K562 (cell line): ENCODE data around the gene TYW1. TPM values are rescaled to one million over a fixed set of nuclear protein-coding genes. Genes with fewer than 3 reads are reported as not detected.
"Not testable (repeated sequence)": the region's sequence is repeated elsewhere in the genome, so short reads cannot be mapped to it uniquely, and the experiment has no call there.

ENCODE experiments used
- ATAC-seq: fragments of 200-7000 bp; cut with Tn5 transposase; 3 replicates; pipeline ENCODE4 v1.9.1; 2020; ENCODE audit warnings: moderate library complexity
- BruUV-seq: library from RNA; stranded (reverse); fragments of 400-500 nt; replicated peaks from 2 replicates; lab custom pipeline; 2021; lab: Mats Ljungman, UMichigan
- CTCF ChIA-PET: fragments of 300-600 bp; formaldehyde crosslinking; extraction: SDS; loops from one replicate; lab custom pipeline; 2021; ENCODE audit warnings: low intra/inter-chr PET ratio; lab: Yijun Ruan, JAX
- POLR2A ChIA-PET: fragments of 300-600, 350-650 bp; sonication (Branson Sonifier 250); formaldehyde crosslinking; extraction: SDS; loops from one replicate; lab custom pipeline; 2021; ENCODE audit warnings: antibody characterized with exemption, inconsistent platforms; lab: Yijun Ruan, JAX
- DNase-seq, 4 experiments: peaks; one replicate each; pipeline versions ENCODE4 v3.0.0 to v3.0.0-alpha.2; 2011 to 2018; ENCODE audit warnings: low spot score in 3 of 4, mixed read lengths in 3 of 4; ENCODE audit errors: extremely low read depth in 1 of 4
- FAIRE-seq: peaks from 2 replicates; lab custom pipeline; 2011; peaks lifted over from hg19 to GRCh38; lab: Jason Lieb, UNC
- H2AFZ ChIP-seq: 2 replicates; pipeline ENCODE4 v1.6.0; 2011; ENCODE audit warnings: low read depth, low read length, control low read depth, inconsistent platforms
- H3K27ac ChIP-seq: fragments of 200-600 bp; 3 replicates; pipeline ENCODE4 v1.8.0; 2011; ENCODE audit warnings: low read depth, mild to moderate bottlenecking, control low read depth, inconsistent platforms, low read length, moderate library complexity, mixed read lengths; ENCODE audit errors: extremely low read depth
- H3K27me3 ChIP-seq, 2 experiments: fragments of 300-600 bp in 1 of 2; 2 replicates in 1 of 2; 3 replicates in 1 of 2; pipeline versions ENCODE4 v1.6.0 to v1.8.0; 2011; ENCODE audit warnings: inconsistent platforms in 2 of 2, low read length in 2 of 2, mild to moderate bottlenecking in 1 of 2, mixed read lengths in 1 of 2, moderate library complexity in 1 of 2; ENCODE audit not compliant: control insufficient read depth in 2 of 2, insufficient read depth in 2 of 2
- H3K36me3 ChIP-seq: fragments of 300-600 bp; 3 replicates; pipeline ENCODE4 v1.8.0; 2011; ENCODE audit warnings: mild to moderate bottlenecking, low read length, inconsistent platforms; ENCODE audit not compliant: control insufficient read depth, insufficient read depth
- H3K4me1 ChIP-seq, 2 experiments: fragments of 200-600 bp in 1 of 2; replicated peaks in 1 of 2; 2 replicates in 1 of 2; 3 replicates in 1 of 2; pipeline versions ENCODE4 v1.5.1 to v1.8.0; 2011; ENCODE audit warnings: inconsistent platforms in 2 of 2, low read length in 2 of 2, mild to moderate bottlenecking in 1 of 2, mixed read lengths in 1 of 2, moderate library complexity in 1 of 2; ENCODE audit not compliant: control insufficient read depth in 2 of 2, insufficient read depth in 2 of 2
- H3K4me2 ChIP-seq: 2 replicates; pipeline ENCODE4 v1.6.1; 2011; ENCODE audit warnings: low read length, control low read depth, inconsistent platforms, mixed read lengths; ENCODE audit not compliant: insufficient read depth
- H3K4me3 ChIP-seq: fragments of 200-600 bp; sonication (generic), shearing (Covaris generic); 2 replicates; pipeline ENCODE4 v1.5.1; 2016; ENCODE audit warnings: control low read depth, inconsistent platforms
- H3K79me2 ChIP-seq: fragments of 200-600 bp; 3 replicates; pipeline ENCODE4 v1.8.0; 2011; ENCODE audit warnings: low read length, inconsistent platforms; ENCODE audit not compliant: control insufficient read depth, insufficient read depth
- H3K9ac ChIP-seq, 2 experiments: 2 replicates each; pipeline versions ENCODE4 v1.6.0 to v1.6.1; 2011; ENCODE audit warnings: low read depth in 2 of 2, low read length in 2 of 2, control low read depth in 1 of 2, inconsistent platforms in 1 of 2, mild to moderate bottlenecking in 1 of 2, mixed read lengths in 1 of 2; ENCODE audit not compliant: insufficient read depth in 1 of 2
- H3K9me1 ChIP-seq: one replicate; pipeline ENCODE4 v1.6.0; 2011; ENCODE audit warnings: inconsistent platforms, mild to moderate bottlenecking, low read length, moderate library complexity; ENCODE audit not compliant: control insufficient read depth, insufficient read depth
- H3K9me3 ChIP-seq: replicated peaks from 2 replicates; pipeline ENCODE4 v1.5.1; 2011; ENCODE audit warnings: low read depth, low read length, inconsistent platforms; ENCODE audit not compliant: control insufficient read depth, insufficient read depth
- H4K20me1 ChIP-seq: replicated peaks from 2 replicates; pipeline ENCODE4 v1.6.1; 2011; ENCODE audit warnings: low read length, inconsistent platforms, mixed read lengths; ENCODE audit not compliant: control insufficient read depth, insufficient read depth
- ARNT ChIP-seq, 2 experiments: fragments of 450-650 bp; IDR thresholded peaks; 2 replicates each; pipeline ENCODE4 v1.6.1; 2016; ENCODE audit warnings: mild to moderate bottlenecking in 1 of 2
- DACH1 ChIP-seq: fragments of 450-650 bp; IDR thresholded peaks from 2 replicates; pipeline ENCODE4 v1.6.1; 2018; ENCODE audit not compliant: partially characterized antibody
- GTF2E2 ChIP-seq: fragments of 200-800 bp; sonication (Bioruptor generic); IDR thresholded peaks from 2 replicates; pipeline ENCODE4 v1.6.1; 2016; ENCODE audit warnings: missing genetic modification characterization, missing compliant biosample characterization
- PKNOX1 ChIP-seq: fragments of 450-650 bp; IDR thresholded peaks from 2 replicates; pipeline ENCODE4 v1.6.1; 2016
- TAL1 ChIP-seq: fragments of 450-650 bp; IDR thresholded peaks from 2 replicates; pipeline ENCODE4 v1.6.1; 2016; ENCODE audit warnings: mild to moderate bottlenecking
- TEAD1 ChIP-seq, 2 experiments: fragments of 450-650 bp in 1 of 2; sonication (generic) in 1 of 2; formaldehyde crosslinking; IDR thresholded peaks; 2 replicates each; pipeline versions ENCODE4 v1.4.0 to v1.8.0; 2020 to 2022; ENCODE audit warnings: mild to moderate bottlenecking in 2 of 2, missing genetic modification reagents in 1 of 2
- TEAD2 ChIP-seq: fragments of 450-650 bp; IDR thresholded peaks from 2 replicates; pipeline ENCODE4 v1.6.1; 2016; ENCODE audit warnings: missing genetic modification characterization, control low read depth, missing compliant biosample characterization
- TEAD4 ChIP-seq, 2 experiments: sonication (generic) in 1 of 2; formaldehyde crosslinking in 1 of 2; IDR thresholded peaks; 2 replicates each; pipeline versions ENCODE4 v1.6.1 to v1.8.0; 2012 to 2022; ENCODE audit warnings: borderline replicate concordance in 1 of 2, inconsistent platforms in 1 of 2, low read length in 1 of 2, mild to moderate bottlenecking in 1 of 2, missing genetic modification reagents in 1 of 2
- WGBS: fragments of 100-300 bp; shearing (Covaris generic); methylation state at CpG from one replicate; pipeline ENCODE4 v1.1.6; 2016; ENCODE audit warnings: low coverage, mixed read lengths; ENCODE audit not compliant: insufficient coverage; ENCODE audit errors: missing lambda C conversion rate; 5-methylcytosine and 5-hydroxymethylcytosine counted together
- in situ Hi-C: fragments of 300-500 bp; cut with MboI; formaldehyde crosslinking; loops from 4 replicates; pipeline ENCODE4 v1.15.0; 2018; ENCODE audit warnings: inconsistent platforms, mixed read lengths
- intact Hi-C: fragments of 100-400 bp; cut with micrococcal nuclease; formaldehyde crosslinking; loops from 2 replicates; pipeline ENCODE4 v1.14.2; 2022
- polyA plus RNA-seq, 8 experiments: library from polyadenylated mRNA; depleted of rRNA in 4 of 8; stranded (reverse) in 5 of 8; unstranded in 3 of 8; fragments of >200 nt; fragmentation: Nextera tagmentation in 2 of 8; fragmentation: Illumina TruSeq in 1 of 8; extraction: Ambion mirVana in 2 of 8; extraction: Trizol in 1 of 8; gene quantifications; 2 replicates each; pipeline versions ENCODE4 v1.2.1 to v1.2.3, GENCODE V29; 2011 to 2014; ENCODE audit warnings: inconsistent platforms in 1 of 8, missing spikeins in 1 of 8
- total RNA-seq, 7 experiments: library from RNA; depleted of rRNA in 6 of 7; stranded (reverse); fragments of >200 nt in 6 of 7; fragmentation: Illumina TruSeq in 2 of 7; extraction: Trizol in 2 of 7; gene quantifications; 2 replicates each; pipeline versions ENCODE4 v1.2.1 to v1.2.3, GENCODE V29; 2011 to 2021; ENCODE audit warnings: low replicate concordance in 1 of 7
- TF ChIP-seq, protein P1 (sequence below): sonication (generic); formaldehyde crosslinking; IDR thresholded peaks from 2 replicates; pipeline ENCODE4 v1.8.0; 2022; ENCODE audit warnings: missing genetic modification reagents, mild to moderate bottlenecking, moderate library complexity, borderline replicate concordance
- TF ChIP-seq, protein P2 (sequence below), 3 experiments: IDR thresholded peaks in 2 of 3; conservative IDR thresholded peaks in 1 of 3; 2 replicates each; pipeline ENCODE4 v1.5.1; 2011 to 2012; ENCODE audit warnings: low read length in 3 of 3, mild to moderate bottlenecking in 3 of 3, control low read depth in 2 of 3, improper control_type of control experiment in 1 of 3, inconsistent platforms in 1 of 3, low read depth in 1 of 3, mixed read lengths in 1 of 3, moderate library complexity in 1 of 3; ENCODE audit not compliant: insufficient read depth in 2 of 3

The TYW1 gene
- total and polyA plus RNA-seq, 9 of the 15 experiments (the other 6 are each of a cell fraction or from before 2014, with no cell fraction given): 17.4 to 32.0 (median 26.2) TPM

DNA sequence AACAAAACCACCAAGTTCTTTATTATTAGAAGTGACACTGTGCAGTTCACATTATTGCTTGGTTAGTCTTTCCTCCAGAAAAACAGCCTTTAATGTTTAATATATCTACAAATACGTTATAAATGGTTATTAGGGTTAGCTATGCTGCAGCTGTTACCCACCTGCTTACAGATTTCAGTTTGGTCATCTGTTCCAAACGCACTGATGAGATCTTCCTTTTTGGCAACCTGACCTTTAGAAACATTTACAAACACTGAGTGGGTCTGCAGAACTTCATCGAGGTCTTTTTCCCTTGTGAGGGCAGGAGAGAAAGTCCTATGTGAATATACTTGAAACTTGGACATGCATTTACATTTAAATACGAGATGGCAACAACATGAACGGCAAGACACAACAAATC is 2.6 kb upstream of the TYW1 start:
- BruUV-seq, POLR2A ChIA-PET, H3K9me1 ChIP-seq, H3K27me3 ChIP-seq, H3K9me3 ChIP-seq, CTCF ChIA-PET, H4K20me1 ChIP-seq, FAIRE-seq, H3K4me1 ChIP-seq, H2AFZ ChIP-seq, ATAC-seq, intact Hi-C loops, in situ Hi-C loops, DNase-seq: not testable (repeated sequence)
- peak; percentile 3; the same call in 1 of the 2 replicates for TF ChIP-seq GTF2E2 (tag)
- H3K4me2 ChIP-seq: peak overlapping the region; percentile 95
- WGBS: 33% methylated on average over 3 of the region's 5 CpGs
- peaks cover 44% of the 10 kb centered on the region for H3K36me3 ChIP-seq
- H3K4me3 ChIP-seq: peak overlapping the region; percentile 80
- peak overlapping the region; percentile 95 to 96 for H3K9ac ChIP-seq
- H3K27ac ChIP-seq: 0 out of 3 replicates have a peak overlapping the region, but pooled peaks have one; percentile 96
- H3K79me2 ChIP-seq: peaks cover 44% of the 10 kb centered on the region

DNA sequence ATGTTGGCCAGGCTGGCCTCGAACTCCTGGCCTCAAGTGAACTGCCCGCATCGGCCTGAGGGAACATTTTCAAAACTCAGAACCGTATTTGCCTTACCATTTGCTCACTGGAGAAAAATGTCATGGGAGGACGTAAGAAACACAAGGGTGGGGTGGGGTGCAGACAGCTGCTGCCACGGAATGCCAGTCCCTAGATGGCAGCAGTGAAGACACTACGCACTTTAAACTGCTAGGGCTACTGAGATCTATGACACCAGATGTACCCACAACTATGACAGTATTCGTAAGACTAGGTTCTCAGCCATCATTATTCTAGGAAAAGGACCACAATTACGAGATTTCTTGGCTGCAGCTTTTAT is 2.0 kb upstream of the TYW1 start:
- H3K4me1 ChIP-seq; H3K27me3 ChIP-seq; BruUV-seq; FAIRE-seq; CTCF ChIA-PET; H3K9me1 ChIP-seq; in situ Hi-C loops; H3K9me3 ChIP-seq; H4K20me1 ChIP-seq; TF ChIP-seq TEAD4 (CRISPR knock-in tag; IDR thresholded peaks at IDR 0.05; ENCODE audit: borderline replicate concordance): not testable (repeated sequence)
- peak overlapping the region; percentile 86 for H2AFZ ChIP-seq
- peaks cover 46% of the 10 kb centered on the region for H3K36me3 ChIP-seq
- ATAC-seq: peak; percentile 38
- H3K27ac ChIP-seq: peak overlapping the region; percentile 96
- under 1% methylated on average over 9 of the region's 9 CpGs for WGBS
- H3K4me3 ChIP-seq: peak overlapping the region; percentile 80
- intact Hi-C loops: loop anchor here (5.0 kb wide), 3 partner anchors 72 to 252 kb away; partner anchors contain the start of genes RABGEF1 and TMEM248
- H3K4me2 ChIP-seq: peak overlapping the region; percentile 95
- POLR2A ChIA-PET: interaction anchor here (0.7 to 1.6 kb wide), 3 partner anchors 25 to 388 kb away, joined by 3 read pairs; no protein-coding TSS in a partner anchor
- H3K9ac ChIP-seq: peak overlapping the region; percentile 95 to 96
- H3K79me2 ChIP-seq: peaks cover 45% of the 10 kb centered on the region
- peak in 1 of 4 experiments; percentile 39 for DNase-seq
- TF ChIP-seq ARNT (IDR thresholded peaks at IDR 0.05) (0 out of 4 replicates have a peak, but pooled peaks of 1 of the 2 experiments have one; percentile 34), TEAD4 (IDR thresholded peaks at IDR 0.05; ENCODE audit: low read length) (peak; percentile 62), TAL1 (0 out of 2 replicates have a peak, but pooled peaks have one; percentile 7), TEAD2 (tag) (peak; percentile 73; the same call in 1 of the 2 replicates), PKNOX1 (0 out of 2 replicates have a peak, but pooled peaks have one; percentile 14), DACH1 (peak; percentile 14), TEAD1 (CRISPR knock-in tag; IDR thresholded peaks at IDR 0.05) (peak; percentile 83 to 91; a peak in 3 of 4 replicates)
- TF ChIP-seq, protein P1, sequence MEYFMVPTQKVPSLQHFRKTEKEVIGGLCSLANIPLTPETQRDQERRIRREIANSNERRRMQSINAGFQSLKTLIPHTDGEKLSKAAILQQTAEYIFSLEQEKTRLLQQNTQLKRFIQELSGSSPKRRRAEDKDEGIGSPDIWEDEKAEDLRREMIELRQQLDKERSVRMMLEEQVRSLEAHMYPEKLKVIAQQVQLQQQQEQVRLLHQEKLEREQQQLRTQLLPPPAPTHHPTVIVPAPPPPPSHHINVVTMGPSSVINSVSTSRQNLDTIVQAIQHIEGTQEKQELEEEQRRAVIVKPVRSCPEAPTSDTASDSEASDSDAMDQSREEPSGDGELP (CRISPR knock-in tag): peak; percentile 41
- TF ChIP-seq, protein P2, sequence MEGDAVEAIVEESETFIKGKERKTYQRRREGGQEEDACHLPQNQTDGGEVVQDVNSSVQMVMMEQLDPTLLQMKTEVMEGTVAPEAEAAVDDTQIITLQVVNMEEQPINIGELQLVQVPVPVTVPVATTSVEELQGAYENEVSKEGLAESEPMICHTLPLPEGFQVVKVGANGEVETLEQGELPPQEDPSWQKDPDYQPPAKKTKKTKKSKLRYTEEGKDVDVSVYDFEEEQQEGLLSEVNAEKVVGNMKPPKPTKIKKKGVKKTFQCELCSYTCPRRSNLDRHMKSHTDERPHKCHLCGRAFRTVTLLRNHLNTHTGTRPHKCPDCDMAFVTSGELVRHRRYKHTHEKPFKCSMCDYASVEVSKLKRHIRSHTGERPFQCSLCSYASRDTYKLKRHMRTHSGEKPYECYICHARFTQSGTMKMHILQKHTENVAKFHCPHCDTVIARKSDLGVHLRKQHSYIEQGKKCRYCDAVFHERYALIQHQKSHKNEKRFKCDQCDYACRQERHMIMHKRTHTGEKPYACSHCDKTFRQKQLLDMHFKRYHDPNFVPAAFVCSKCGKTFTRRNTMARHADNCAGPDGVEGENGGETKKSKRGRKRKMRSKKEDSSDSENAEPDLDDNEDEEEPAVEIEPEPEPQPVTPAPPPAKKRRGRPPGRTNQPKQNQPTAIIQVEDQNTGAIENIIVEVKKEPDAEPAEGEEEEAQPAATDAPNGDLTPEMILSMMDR (IDR thresholded peaks at IDR 0.05 in 2 of 3, conservative IDR thresholded peaks at IDR 0.05 in 1 of 3; ENCODE audit: insufficient read depth in 2 of 3, low read depth in 1 of 3, low read length in 3 of 3): peak; percentile 13 to 36 (median 25); a peak in 4 of 6 replicates
